Astrocyte (in vitro differentiated cells and primary cell): ENCODE results near the gene PPY. TPM values are rescaled to one million over a fixed set of nuclear protein-coding genes. Genes with fewer than 3 reads are reported as not detected.

Experiments used
- DNase-seq: peaks from one replicate; pipeline ENCODE4 v3.0.0-alpha.2; 2010; ENCODE audit warnings: low read depth
- FAIRE-seq: peaks from 2 replicates; lab custom pipeline; 2011; peaks lifted over from hg19 to GRCh38; lab: Jason Lieb, UNC
- H2AFZ ChIP-seq: 2 replicates; pipeline ENCODE4 v1.6.0; 2012; ENCODE audit warnings: low read depth, low read length, inconsistent platforms
- H3K27ac ChIP-seq: 2 replicates; pipeline ENCODE4 v1.5.1; 2011; ENCODE audit warnings: low read depth, low read length, inconsistent platforms
- H3K27me3 ChIP-seq: 2 replicates; pipeline ENCODE4 v1.6.0; 2011; ENCODE audit warnings: low read length, inconsistent platforms; ENCODE audit not compliant: insufficient read depth
- H3K36me3 ChIP-seq: 2 replicates; pipeline ENCODE4 v1.5.1; 2011; ENCODE audit warnings: low read length, inconsistent platforms; ENCODE audit not compliant: insufficient read depth
- H3K4me1 ChIP-seq: 2 replicates; pipeline ENCODE4 v1.5.1; 2011; ENCODE audit warnings: low read length, inconsistent platforms; ENCODE audit not compliant: insufficient read depth
- H3K4me2 ChIP-seq: 2 replicates; pipeline ENCODE4 v1.6.0; 2012; ENCODE audit warnings: low read length, inconsistent platforms
- H3K4me3 ChIP-seq: 2 replicates; pipeline ENCODE4 v1.5.1; 2011; ENCODE audit warnings: low read depth, mild to moderate bottlenecking, low read length, inconsistent platforms; ENCODE audit not compliant: insufficient read depth
- H3K79me2 ChIP-seq: 2 replicates; pipeline ENCODE4 v1.6.0; 2012; ENCODE audit warnings: mild to moderate bottlenecking, low read length, inconsistent platforms; ENCODE audit not compliant: insufficient read depth
- H3K9ac ChIP-seq: 2 replicates; pipeline ENCODE4 v1.6.0; 2012; ENCODE audit warnings: mild to moderate bottlenecking, low read length, inconsistent platforms
- H3K9me3 ChIP-seq: 2 replicates; pipeline ENCODE4 v1.5.1; 2012; ENCODE audit warnings: low read depth, mild to moderate bottlenecking, low read length, inconsistent platforms; ENCODE audit not compliant: insufficient read depth
- H4K20me1 ChIP-seq: 2 replicates; pipeline ENCODE4 v1.6.0; 2012; ENCODE audit warnings: low read length, inconsistent platforms; ENCODE audit not compliant: insufficient read depth
- H3K27ac Mint-ChIP-seq: one replicate; pipeline ENCODE4 v1.8.0; 2021; ENCODE audit warnings: mild to moderate bottlenecking, mixed read lengths; ENCODE audit not compliant: unreplicated experiment
- H3K27me3 Mint-ChIP-seq: one replicate; pipeline ENCODE4 v1.8.0; 2021; ENCODE audit warnings: low read depth, mixed read lengths; ENCODE audit not compliant: unreplicated experiment
- H3K36me3 Mint-ChIP-seq: one replicate; pipeline ENCODE4 v1.8.0; 2021; ENCODE audit warnings: low read depth, mixed read lengths; ENCODE audit not compliant: unreplicated experiment
- H3K4me1 Mint-ChIP-seq: one replicate; pipeline ENCODE4 v1.8.0; 2021; ENCODE audit warnings: low read depth, mixed read lengths; ENCODE audit not compliant: unreplicated experiment
- H3K4me3 Mint-ChIP-seq: one replicate; pipeline ENCODE4 v1.8.0; 2021; ENCODE audit warnings: mild to moderate bottlenecking, moderate library complexity, mixed read lengths; ENCODE audit not compliant: unreplicated experiment
- H3K9me3 Mint-ChIP-seq: one replicate; pipeline ENCODE4 v1.8.0; 2021; ENCODE audit warnings: mild to moderate bottlenecking, mixed read lengths; ENCODE audit not compliant: unreplicated experiment
- EZH2 ChIP-seq: IDR thresholded peaks from 2 replicates; pipeline ENCODE4 v1.6.1; 2012; ENCODE audit warnings: mild to moderate bottlenecking, low read length, inconsistent platforms; ENCODE audit not compliant: insufficient read depth
- total RNA-seq: library from RNA; stranded (reverse); gene quantifications from 2 replicates; pipeline ENCODE4 v1.2.1, GENCODE V29; 2021
- TF ChIP-seq, protein P1 (sequence below): IDR thresholded peaks from 2 replicates; pipeline ENCODE4 v1.5.1; 2011; ENCODE audit warnings: low read depth, mild to moderate bottlenecking, inconsistent platforms, low read length, moderate library complexity; ENCODE audit not compliant: insufficient read depth

PPY gene
- total RNA-seq, 1 donor from 2014 or later: not detected

DNA sequence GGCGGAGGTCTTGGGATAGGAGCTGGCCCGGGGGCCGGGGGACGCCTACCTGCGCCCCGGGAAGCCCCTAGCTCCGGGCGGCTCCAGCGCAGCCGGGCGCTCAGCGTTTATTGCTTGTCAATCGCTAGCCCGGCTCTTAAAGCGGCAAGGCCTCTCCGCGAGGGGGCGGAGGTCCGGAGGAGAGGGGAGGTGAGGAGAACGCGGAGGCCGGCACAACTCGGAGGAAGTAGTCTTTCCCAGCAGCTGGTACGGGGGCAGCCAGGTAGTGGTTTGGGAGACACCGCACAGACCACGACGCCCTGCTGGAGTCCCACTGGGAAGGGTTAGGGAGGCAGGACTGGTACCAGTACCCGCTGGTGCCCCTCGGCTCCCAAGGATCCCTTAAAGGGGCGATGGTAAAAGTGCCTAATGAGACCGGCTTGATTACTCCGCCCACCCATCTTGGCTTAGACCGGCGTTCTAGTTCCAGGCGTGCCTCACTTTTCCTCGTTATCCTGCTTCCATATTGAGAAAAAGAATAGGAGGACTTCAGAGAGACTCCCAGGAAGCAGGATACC, 34.8 kb downstream of the PPY start, which contains the start of gene MPP2:
TSS of gene MPP2 (minus strand) at position 112 of the 557 bp plus-strand sequence. CDS start 3,076 bp downstream, outside the sequence.
- Histone ChIP-seq H3K4me2 (peak within 1 kb of the TSS; percentile 91), H3K79me2 (no peaks in the 10 kb centered on the region), H3K9me3 (no peaks in the 10 kb centered on the region), H3K9ac (peak within 1 kb of the TSS; percentile 74), H3K4me3 (peak within 1 kb of the TSS; percentile 56), H3K27me3 (peaks cover 24% of the 10 kb centered on the region), H3K36me3 (no peaks in the 10 kb centered on the region), H3K27ac (no peak within 1 kb of the TSS), H3K4me1 (peaks cover 19% of the 10 kb centered on the region), H4K20me1 (no peaks in the 10 kb centered on the region), H2AFZ (peak within 1 kb of the TSS; percentile 96)
- TF ChIP-seq EZH2: no peak
- TF ChIP-seq, protein P1, sequence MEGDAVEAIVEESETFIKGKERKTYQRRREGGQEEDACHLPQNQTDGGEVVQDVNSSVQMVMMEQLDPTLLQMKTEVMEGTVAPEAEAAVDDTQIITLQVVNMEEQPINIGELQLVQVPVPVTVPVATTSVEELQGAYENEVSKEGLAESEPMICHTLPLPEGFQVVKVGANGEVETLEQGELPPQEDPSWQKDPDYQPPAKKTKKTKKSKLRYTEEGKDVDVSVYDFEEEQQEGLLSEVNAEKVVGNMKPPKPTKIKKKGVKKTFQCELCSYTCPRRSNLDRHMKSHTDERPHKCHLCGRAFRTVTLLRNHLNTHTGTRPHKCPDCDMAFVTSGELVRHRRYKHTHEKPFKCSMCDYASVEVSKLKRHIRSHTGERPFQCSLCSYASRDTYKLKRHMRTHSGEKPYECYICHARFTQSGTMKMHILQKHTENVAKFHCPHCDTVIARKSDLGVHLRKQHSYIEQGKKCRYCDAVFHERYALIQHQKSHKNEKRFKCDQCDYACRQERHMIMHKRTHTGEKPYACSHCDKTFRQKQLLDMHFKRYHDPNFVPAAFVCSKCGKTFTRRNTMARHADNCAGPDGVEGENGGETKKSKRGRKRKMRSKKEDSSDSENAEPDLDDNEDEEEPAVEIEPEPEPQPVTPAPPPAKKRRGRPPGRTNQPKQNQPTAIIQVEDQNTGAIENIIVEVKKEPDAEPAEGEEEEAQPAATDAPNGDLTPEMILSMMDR: no peak
- peaks cover 26% of the 10 kb centered on the region for H3K27me3 Mint-ChIP-seq
- DNase-seq: peak; percentile 62
- H3K4me3 Mint-ChIP-seq: peak within 1 kb of the TSS; percentile 84
- peaks cover 7% of the 10 kb centered on the region for H3K36me3 Mint-ChIP-seq
- peak within 1 kb of the TSS; percentile 80 for H3K27ac Mint-ChIP-seq
- H3K9me3 Mint-ChIP-seq: no peaks in the 10 kb centered on the region
- H3K4me1 Mint-ChIP-seq: peaks cover 2% of the 10 kb centered on the region
- FAIRE-seq: no peak

- H3K9me3 ChIP-seq: no peaks in the 10 kb centered on the region
- no peaks in the 10 kb centered on the region for H3K36me3 ChIP-seq
- peak overlapping the region; percentile 96 for H2AFZ ChIP-seq
- H3K36me3 Mint-ChIP-seq: peaks cover 8% of the 10 kb centered on the region
- peak overlapping the region; percentile 84 for H3K4me3 Mint-ChIP-seq
- peak overlapping the region; percentile 56 for H3K4me3 ChIP-seq
- peaks cover 2% of the 10 kb centered on the region for H3K4me1 Mint-ChIP-seq
- H3K27me3 ChIP-seq: peaks cover 24% of the 10 kb centered on the region
- no peaks in the 10 kb centered on the region for H4K20me1 ChIP-seq
- H3K27me3 Mint-ChIP-seq: peaks cover 26% of the 10 kb centered on the region
- H3K9me3 Mint-ChIP-seq: no peaks in the 10 kb centered on the region
- H3K27ac Mint-ChIP-seq: peak overlapping the region; percentile 80
- TF ChIP-seq, protein P1: no peak
- peak; percentile 24 for TF ChIP-seq EZH2
- H3K79me2 ChIP-seq: no peaks in the 10 kb centered on the region
- peak overlapping the region; percentile 74 for H3K9ac ChIP-seq
- no peak for DNase-seq
- no peak for FAIRE-seq
- H3K4me1 ChIP-seq: peaks cover 19% of the 10 kb centered on the region
- H3K27ac ChIP-seq: no peak overlapping the region
- H3K4me2 ChIP-seq: peak overlapping the region; percentile 91
Observed at GRCh38 chr17:43906951-43907424, 35.3 kb downstream of the PPY start.
